Ascending aorta (tissue), 2 donors: Measurements from ENCODE around the gene BABAM2. TPM values are rescaled to one million over a fixed set of nuclear protein-coding genes. Genes with fewer than 3 reads are reported as not detected.

ENCODE experiments used
- DNase-seq, 2 donors: peaks; one replicate each; pipeline ENCODE4 v3.0.0-alpha.2; 2019; ENCODE audit warnings: low spot score in 2 of 2
- H3K27ac ChIP-seq, 2 donors: fragments of 200-600 bp; sonication (generic); one replicate each; pipeline ENCODE4 v1.5.1; 2016 to 2017; ENCODE audit warnings: mild to moderate bottlenecking in 1 of 2
- H3K27me3 ChIP-seq: fragments of 200-600 bp; sonication (generic); one replicate; pipeline ENCODE4 v1.5.1; 2017
- H3K36me3 ChIP-seq, 2 donors: fragments of 200-600 bp; sonication (generic); one replicate each; pipeline ENCODE4 v1.5.1; 2016
- H3K4me1 ChIP-seq, 2 donors: fragments of 200-600 bp; sonication (generic); one replicate each; pipeline ENCODE4 v1.5.1; 2016 to 2017; ENCODE audit warnings: mild to moderate bottlenecking in 1 of 2
- H3K4me3 ChIP-seq, 2 donors: fragments of 200-600 bp; sonication (generic); one replicate each; pipeline ENCODE4 v1.5.1; 2016 to 2017; ENCODE audit warnings: mild to moderate bottlenecking in 1 of 2
- H3K9me3 ChIP-seq, 2 donors: fragments of 200-600 bp; sonication (generic); one replicate each; pipeline ENCODE4 v1.5.1; 2016
- CTCF ChIP-seq, 3 experiments: fragments of 200-600 bp in 2 of 3; fragments of 450-650 bp in 1 of 3; sonication (generic) in 2 of 3; IDR thresholded peaks; one replicate each; pipeline ENCODE4 v1.5.1; 2016 to 2019; ENCODE audit warnings: antibody characterized with exemption in 3 of 3, mild to moderate bottlenecking in 1 of 3, moderate library complexity in 1 of 3
- intact Hi-C: fragments of 100-400 bp; cut with DNase I; formaldehyde crosslinking; loops from one replicate; pipeline ENCODE4 v1.15.1; 2023
- total RNA-seq: library from RNA; depleted of rRNA; stranded (reverse); fragments of >200 nt; gene quantifications from one replicate; pipeline ENCODE4 v1.1.0, GENCODE V29; 2016

Gene BABAM2
- total RNA-seq, 1 donor from 2014 or later, result 19.6 TPM

- no peak for DNase-seq
- H3K36me3 ChIP-seq, result no peaks in the 10 kb centered on the region
- H3K4me1 ChIP-seq, result peaks cover 0 to 4% of the 10 kb centered on the region in 2 donors
- H3K27ac ChIP-seq, result no peak overlapping the region
- intact Hi-C loops, result no loop called here
- TF ChIP-seq CTCF (IDR thresholded peaks at IDR 0.05), result no peak
- no peaks in the 10 kb centered on the region for H3K27me3 ChIP-seq
- no peaks in the 10 kb centered on the region for H3K9me3 ChIP-seq
- H3K4me3 ChIP-seq, result no peak overlapping the region
Measured at GRCh38 chr2:28219138-28219537, 328.6 kb downstream of the BABAM2 start.

- intact Hi-C loops, result no loop called here
- Histone ChIP-seq H3K9me3 (no peaks in the 10 kb centered on the region), H3K27me3 (no peaks in the 10 kb centered on the region), H3K4me1 (peaks cover 0 to 9% of the 10 kb centered on the region in 2 donors), H3K27ac (no peak overlapping the region), H3K36me3 (no peaks in the 10 kb centered on the region), H3K4me3 (no peak overlapping the region)
- no peak for TF ChIP-seq CTCF (IDR thresholded peaks at IDR 0.05)
- DNase-seq, result no peak
Measured at GRCh38 chr2:28219758-28220368, 329.3 kb downstream of the BABAM2 start.

- Histone ChIP-seq H3K9me3 (no peaks in the 10 kb centered on the region), H3K4me1 (peaks cover 0 to 15% of the 10 kb centered on the region in 2 donors), H3K27ac (peak overlapping the region; percentile 55 to 67), H3K36me3 (no peaks in the 10 kb centered on the region), H3K4me3 (peak overlapping the region in 1 of 2 donors; percentile 31), H3K27me3 (no peaks in the 10 kb centered on the region)
- intact Hi-C loops, result loop anchor here (5.0 kb wide), 1 partner anchor 172 kb away; no protein-coding TSS in a partner anchor
- no peak for TF ChIP-seq CTCF (IDR thresholded peaks at IDR 0.05)
- DNase-seq, result no peak
Measured at GRCh38 chr2:28224648-28225472, 334.3 kb downstream of the BABAM2 start.

- DNase-seq, result no peak
- peak overlapping the region; percentile 55 to 67 for H3K27ac ChIP-seq
- H3K9me3 ChIP-seq, result no peaks in the 10 kb centered on the region
- H3K4me1 ChIP-seq, result peaks cover 0 to 15% of the 10 kb centered on the region in 2 donors
- no peaks in the 10 kb centered on the region for H3K27me3 ChIP-seq
- no peaks in the 10 kb centered on the region for H3K36me3 ChIP-seq
- H3K4me3 ChIP-seq, result peak overlapping the region in 1 of 2 donors; percentile 31
- no peak for TF ChIP-seq CTCF (IDR thresholded peaks at IDR 0.05)
- intact Hi-C loops, result loop anchor here (5.0 kb wide), 1 partner anchor 172 kb away; no protein-coding TSS in a partner anchor
Measured at GRCh38 chr2:28225473-28226080, 335.0 kb downstream of the BABAM2 start.

- Histone ChIP-seq H3K27me3 (no peaks in the 10 kb centered on the region), H3K27ac (peak overlapping the region in 1 of 2 donors; percentile 0), H3K4me3 (no peak overlapping the region), H3K9me3 (no peaks in the 10 kb centered on the region), H3K36me3 (no peaks in the 10 kb centered on the region), H3K4me1 (peaks cover 7 to 23% of the 10 kb centered on the region in 2 donors)
- intact Hi-C loops, result loop anchor here (5.0 kb wide), 1 partner anchor 171 kb away; no protein-coding TSS in a partner anchor
- DNase-seq, result no peak
- no peak for TF ChIP-seq CTCF (IDR thresholded peaks at IDR 0.05)
Measured at GRCh38 chr2:28226558-28226957, 336.0 kb downstream of the BABAM2 start.
